GM19397 (cell line): ENCODE measurements around the gene MTMR8.
A peak's percentile ranks its signal among the peaks of the same experiment; 100 is the strongest.
"Not testable (repeated sequence)": the region's sequence is repeated elsewhere in the genome, so short reads cannot be mapped to it uniquely, and the experiment has no call there.

ENCODE experiments used
- ATAC-seq: cut with Tn5 transposase; IDR thresholded peaks from one replicate; pipeline ENCODE4 v1.9.1; 2021; ENCODE audit warnings: mild to moderate bottlenecking, moderate library complexity; ENCODE audit not compliant: unreplicated experiment

Gene MTMR8

GRCh38 chrX:64394874-64395567 is at the start of gene MTMR8:
TSS of gene MTMR8 (minus strand) at chrX:64395452. CDS start at chrX:64395363, 89 bp downstream.
- peak; percentile 97 for ATAC-seq

GRCh38 chrX:64439551-64439950 is 44.3 kb upstream of the MTMR8 start:
- no peak for ATAC-seq

DNA sequence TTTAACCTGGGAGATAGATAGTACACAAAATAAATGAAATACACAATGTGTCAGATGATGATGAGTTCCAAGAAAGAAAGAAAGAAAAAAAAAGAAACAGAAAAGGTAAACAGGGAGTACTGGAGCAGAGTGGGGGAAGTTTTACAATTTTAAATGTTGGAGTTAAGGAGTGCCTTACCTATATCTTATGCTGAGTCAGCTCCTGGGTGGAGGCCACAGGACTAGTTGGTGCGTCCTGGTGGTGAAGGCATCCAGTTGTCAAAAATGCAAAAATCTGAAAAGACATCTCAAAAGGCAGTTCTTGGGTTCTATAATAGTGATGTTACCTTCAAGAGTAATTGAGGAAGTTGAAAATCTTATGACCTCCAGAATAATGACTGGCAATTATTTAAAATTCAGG is 42.4 kb upstream of the MTMR8 start:
- ATAC-seq: no peak

- ATAC-seq: no peak
These were observed 42.0 kb upstream of the MTMR8 start for GRCh38 chrX:64437218-64437617.

DNA sequence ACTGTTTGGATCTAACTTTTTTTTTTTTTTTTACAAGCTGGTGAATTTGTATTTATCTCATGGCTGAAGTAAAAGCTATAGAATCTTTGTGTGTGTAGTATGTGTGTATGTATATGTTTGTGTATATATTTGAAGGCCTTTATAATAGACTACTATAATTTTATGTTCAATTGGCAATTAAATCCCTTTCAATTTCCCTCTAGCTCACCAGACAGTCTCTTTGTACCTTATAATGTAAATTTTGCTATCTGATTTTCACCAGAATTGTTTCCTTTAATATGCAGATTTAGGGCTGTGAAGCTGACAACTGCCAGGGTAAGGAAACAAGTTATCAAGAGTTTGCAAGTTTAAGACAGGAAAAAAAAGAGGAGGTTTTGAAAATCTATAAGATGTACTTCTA is 33.1 kb upstream of the MTMR8 start:
- ATAC-seq: no peak

- peak; percentile 78 for ATAC-seq
These were observed 32.5 kb upstream of the MTMR8 start for GRCh38 chrX:64427787-64428186.

- ATAC-seq: no peak
These were observed 32.0 kb upstream of the MTMR8 start for GRCh38 chrX:64427281-64427680.

DNA sequence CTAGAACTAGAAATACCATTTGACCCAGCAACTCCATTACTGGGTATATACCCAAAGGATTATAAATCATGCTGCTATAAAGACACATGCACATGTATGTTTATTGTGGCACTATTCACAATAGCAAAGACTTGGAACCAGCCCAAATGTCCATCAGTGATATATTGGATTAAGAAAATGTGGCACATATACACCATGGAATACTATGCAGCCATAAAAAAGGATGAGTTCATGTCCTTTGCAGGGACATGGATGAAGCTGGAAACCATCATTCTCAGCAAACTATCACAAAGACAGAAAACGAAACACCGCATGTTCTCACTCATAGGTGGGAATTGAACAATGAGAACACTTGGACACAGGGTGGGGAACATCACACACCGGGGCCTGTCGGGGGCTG is 14.5 kb upstream of the MTMR8 start:
- not testable (repeated sequence) for ATAC-seq

DNA sequence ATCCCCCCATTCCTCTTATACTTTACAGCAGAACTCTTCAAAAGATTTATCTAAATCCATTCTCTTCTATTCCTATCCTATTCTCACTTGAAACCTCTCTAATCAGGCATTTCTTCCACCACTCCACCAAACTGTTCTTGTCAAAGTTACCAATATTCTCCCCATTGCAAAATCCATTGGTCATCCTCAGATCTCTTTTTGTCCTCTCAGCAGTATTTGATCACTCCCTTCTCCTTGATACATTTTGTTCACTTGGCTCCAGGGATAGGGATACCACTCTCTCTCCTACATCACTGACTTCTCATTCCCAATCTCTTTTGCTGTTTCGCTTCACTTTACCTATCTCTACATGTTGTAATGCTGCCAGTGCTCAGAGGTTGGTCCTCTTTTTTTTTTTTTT is 2.8 kb upstream of the MTMR8 start:
- ATAC-seq: no peak

DNA sequence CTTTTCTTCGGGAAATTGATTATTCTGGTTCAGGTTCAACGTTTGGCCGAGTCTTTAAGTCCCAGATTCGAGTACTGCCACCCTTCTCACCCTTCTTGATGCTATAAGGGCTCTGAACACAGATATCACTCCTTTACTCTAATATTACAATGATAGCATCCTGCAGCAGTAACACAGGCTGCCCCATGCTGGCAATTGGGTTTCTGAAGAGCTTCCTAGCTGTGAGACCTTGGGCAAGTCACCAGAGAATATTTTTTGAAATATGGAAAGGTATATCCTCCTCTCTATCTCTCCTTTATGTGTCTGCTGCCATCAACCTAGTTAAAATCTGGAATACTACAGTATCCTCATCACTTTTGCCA is 297 bp upstream of the MTMR8 start:
- ATAC-seq: peak; percentile 26

GRCh38 chrX:64394059-64394873 is 986 bp downstream of the MTMR8 start:
- ATAC-seq: no peak

- ATAC-seq: no peak
These were observed 5.8 kb downstream of the MTMR8 start for GRCh38 chrX:64389489-64389888.

GRCh38 chrX:64380789-64381188 is 14.5 kb downstream of the MTMR8 start:
- ATAC-seq: not testable (repeated sequence)

GRCh38 chrX:64379924-64380323 is 15.3 kb downstream of the MTMR8 start:
- ATAC-seq: no peak

DNA sequence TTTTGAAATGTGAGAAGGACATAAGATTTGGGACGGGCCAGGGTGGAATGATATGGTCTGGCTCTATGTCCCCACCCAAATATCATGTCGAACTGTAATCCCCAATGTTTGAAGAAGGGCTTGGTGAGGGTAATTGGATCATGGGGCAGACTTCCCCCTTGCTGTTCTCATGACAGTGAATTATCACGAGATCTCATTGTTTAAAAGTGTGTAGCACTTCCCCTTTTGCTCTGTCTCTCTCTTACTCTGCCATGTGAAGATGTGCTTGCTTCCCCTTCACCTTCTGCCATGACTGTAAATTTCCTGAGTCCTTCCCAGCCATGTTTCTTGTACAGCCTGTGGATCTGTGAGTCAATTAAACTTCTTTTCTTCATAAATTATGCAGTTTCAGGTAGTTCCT is 17.5 kb downstream of the MTMR8 start:
- no peak for ATAC-seq

- ATAC-seq: no peak
These were observed 43.2 kb downstream of the MTMR8 start for GRCh38 chrX:64352081-64352480.

- no peak for ATAC-seq
These were observed 44.7 kb downstream of the MTMR8 start for GRCh38 chrX:64350521-64350920.

DNA sequence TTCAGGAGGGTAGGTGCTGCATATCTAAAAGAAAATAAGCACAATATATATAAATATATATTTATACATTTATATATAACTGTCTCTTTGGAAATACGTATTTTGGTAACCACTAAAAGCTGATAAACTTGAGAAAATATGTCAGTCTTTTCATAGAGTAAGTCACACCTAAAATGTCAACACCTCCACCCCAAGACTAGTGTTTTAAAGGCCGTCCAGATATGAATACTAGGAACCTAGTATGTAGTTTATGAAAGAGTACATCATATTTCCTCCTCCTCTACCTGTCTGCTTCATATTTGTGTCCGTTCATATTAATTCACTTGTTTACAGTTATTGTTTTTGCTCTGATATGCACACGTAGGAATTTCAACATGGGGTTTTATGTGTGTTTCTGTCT is 45.2 kb downstream of the MTMR8 start:
- no peak for ATAC-seq

- no peak for ATAC-seq
These were observed 52.4 kb downstream of the MTMR8 start for GRCh38 chrX:64342811-64343210.

- no peak for ATAC-seq
These were observed 57.0 kb downstream of the MTMR8 start for GRCh38 chrX:64338296-64338695.

GRCh38 chrX:64334467-64334866 is 60.8 kb downstream of the MTMR8 start:
- no peak for ATAC-seq

- ATAC-seq: no peak
These were observed 65.0 kb downstream of the MTMR8 start for GRCh38 chrX:64330284-64330683.
